A673 (cell line): ENCODE results near the gene C9orf40.

Source experiments
- CTCF ChIP-seq: fragments of 300-800, 200-600 bp; sonication (generic); conservative IDR thresholded peaks from 2 replicates; pipeline ENCODE4 v1.5.1; 2017; ENCODE audit warnings: low read depth, mild to moderate bottlenecking, antibody characterized with exemption, low read length, moderate library complexity, mixed read lengths
- EZH2 ChIP-seq: fragments of 200-600 bp; sonication (generic); IDR thresholded peaks from 2 replicates; pipeline ENCODE4 v1.6.1; 2017; ENCODE audit warnings: borderline replicate concordance, low read depth, mild to moderate bottlenecking, mixed read lengths, antibody characterized with exemption, low read length; ENCODE audit not compliant: poor library complexity, severe bottlenecking

GRCh38 chr9:74940600-74940999, 12.1 kb downstream of the C9orf40 start:
- peak; percentile 29; the same call in 1 of the 2 replicates for TF ChIP-seq CTCF
- TF ChIP-seq EZH2: no peak
